Keratinocyte (primary cell): Measurements from ENCODE around the gene AAMDC.

Source experiments
- CTCF ChIP-seq, 3 experiments: IDR thresholded peaks in 1 of 3; conservative IDR thresholded peaks in 1 of 3; optimal IDR thresholded peaks in 1 of 3; 2 replicates in 2 of 3; 3 replicates in 1 of 3; pipeline versions ENCODE3 to v1.5.1; 2011; ENCODE audit warnings: low read length in 3 of 3, mild to moderate bottlenecking in 3 of 3, moderate library complexity in 2 of 3, control low read depth in 1 of 3, inconsistent platforms in 1 of 3; ENCODE audit not compliant: insufficient read depth in 2 of 3; ENCODE audit errors: extremely low read depth in 1 of 3
- EZH2 ChIP-seq: IDR thresholded peaks from one replicate; pipeline ENCODE4 v1.6.1; 2012; ENCODE audit warnings: inconsistent platforms, mild to moderate bottlenecking, low read length, moderate library complexity

GRCh38 chr11:77871855-77872254 lies 50.9 kb downstream of the AAMDC start:
- TF ChIP-seq CTCF (optimal IDR thresholded peaks at IDR 0.05 in 1 of 3, IDR thresholded peaks at IDR 0.05 in 1 of 3, conservative IDR thresholded peaks at IDR 0.05 in 1 of 3; ENCODE audit: extremely low read depth in 1 of 3, insufficient read depth in 2 of 3, low read length in 3 of 3) (no peak), EZH2 (no peak)
